HG03175 (cell line): ENCODE data around the gene XYLT1.
A peak's percentile ranks its signal among the peaks of the same experiment; 100 is the strongest.
"Not testable (repeated sequence)": the region's sequence is repeated elsewhere in the genome, so short reads cannot be mapped to it uniquely, and the experiment has no call there.

Experiments used
- ATAC-seq: cut with Tn5 transposase; IDR thresholded peaks from one replicate; pipeline ENCODE4 v1.9.1; 2021; ENCODE audit warnings: mild to moderate bottlenecking, moderate library complexity; ENCODE audit not compliant: unreplicated experiment

XYLT1 gene

GRCh38 chr16:17433577-17434451 lies 36.9 kb downstream of the XYLT1 start:
- no peak for ATAC-seq

GRCh38 chr16:17432901-17433576 lies 37.7 kb downstream of the XYLT1 start:
- no peak for ATAC-seq

- no peak for ATAC-seq
Observed at GRCh38 chr16:17431968-17432625, 38.7 kb downstream of the XYLT1 start.

GRCh38 chr16:17431012-17431411 lies 39.7 kb downstream of the XYLT1 start:
- no peak for ATAC-seq

- ATAC-seq: no peak
Observed at GRCh38 chr16:17426451-17426850, 44.3 kb downstream of the XYLT1 start.

- no peak for ATAC-seq
Observed at GRCh38 chr16:17424771-17425170, 46.0 kb downstream of the XYLT1 start.

DNA sequence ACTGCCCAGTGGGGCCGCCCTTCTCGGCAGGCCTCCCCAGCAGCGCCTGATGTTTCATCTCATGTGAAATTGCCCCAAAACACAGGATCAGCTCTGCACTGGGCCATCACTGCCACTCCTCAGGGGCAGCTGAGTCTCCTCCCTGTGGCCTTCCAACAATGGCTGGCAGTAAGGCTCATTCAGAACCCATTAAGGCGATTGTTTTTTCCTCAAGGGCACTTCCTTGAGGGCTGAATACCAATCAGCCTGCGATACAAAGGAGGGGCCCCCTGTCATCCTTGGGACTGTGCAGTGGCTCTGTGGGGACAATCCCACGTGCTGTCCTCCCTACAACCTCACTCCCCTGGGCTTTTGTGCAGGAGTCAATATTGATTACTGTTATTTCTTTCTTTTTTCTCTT lies 47.5 kb downstream of the XYLT1 start:
- no peak for ATAC-seq

DNA sequence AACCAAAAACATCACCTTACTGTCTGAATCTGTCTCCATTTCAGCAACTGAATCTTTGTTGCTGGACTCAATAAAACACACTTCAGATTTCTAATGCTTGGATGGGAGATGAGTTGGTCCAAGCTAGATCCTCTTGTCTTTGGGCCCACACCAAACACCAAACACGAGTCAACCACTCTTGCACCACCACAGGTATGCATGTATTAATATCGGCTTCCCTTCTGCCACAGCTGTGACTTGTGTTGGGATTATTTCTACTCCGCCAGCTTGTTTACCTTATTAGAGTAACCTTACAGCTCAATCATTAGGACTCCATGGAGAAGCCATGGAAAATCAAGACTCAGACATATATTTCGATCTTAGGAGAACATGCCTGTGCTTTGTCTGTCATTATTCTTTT lies 49.9 kb downstream of the XYLT1 start:
- no peak for ATAC-seq

DNA sequence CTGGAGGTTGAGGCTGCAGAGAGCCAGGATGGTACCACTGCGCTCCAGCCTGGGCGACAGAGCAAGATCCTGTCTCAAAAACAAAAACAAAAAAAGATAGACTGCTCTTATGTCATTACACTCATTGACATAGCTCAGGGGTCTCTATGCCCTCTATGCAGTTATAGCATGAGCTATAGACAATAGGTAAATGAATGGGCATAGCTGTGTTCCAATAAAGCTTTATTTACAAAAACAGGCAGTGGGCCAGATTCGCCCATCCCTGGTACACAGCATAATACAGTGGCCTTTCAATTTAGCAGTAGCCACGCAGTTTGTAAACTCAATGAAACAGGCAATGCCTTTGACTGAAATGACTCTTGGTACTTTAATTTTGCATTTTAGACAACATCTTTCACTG lies 51.5 kb downstream of the XYLT1 start:
- ATAC-seq: no peak

- no peak for ATAC-seq
Observed at GRCh38 chr16:17417740-17418139, 53.0 kb downstream of the XYLT1 start.

DNA sequence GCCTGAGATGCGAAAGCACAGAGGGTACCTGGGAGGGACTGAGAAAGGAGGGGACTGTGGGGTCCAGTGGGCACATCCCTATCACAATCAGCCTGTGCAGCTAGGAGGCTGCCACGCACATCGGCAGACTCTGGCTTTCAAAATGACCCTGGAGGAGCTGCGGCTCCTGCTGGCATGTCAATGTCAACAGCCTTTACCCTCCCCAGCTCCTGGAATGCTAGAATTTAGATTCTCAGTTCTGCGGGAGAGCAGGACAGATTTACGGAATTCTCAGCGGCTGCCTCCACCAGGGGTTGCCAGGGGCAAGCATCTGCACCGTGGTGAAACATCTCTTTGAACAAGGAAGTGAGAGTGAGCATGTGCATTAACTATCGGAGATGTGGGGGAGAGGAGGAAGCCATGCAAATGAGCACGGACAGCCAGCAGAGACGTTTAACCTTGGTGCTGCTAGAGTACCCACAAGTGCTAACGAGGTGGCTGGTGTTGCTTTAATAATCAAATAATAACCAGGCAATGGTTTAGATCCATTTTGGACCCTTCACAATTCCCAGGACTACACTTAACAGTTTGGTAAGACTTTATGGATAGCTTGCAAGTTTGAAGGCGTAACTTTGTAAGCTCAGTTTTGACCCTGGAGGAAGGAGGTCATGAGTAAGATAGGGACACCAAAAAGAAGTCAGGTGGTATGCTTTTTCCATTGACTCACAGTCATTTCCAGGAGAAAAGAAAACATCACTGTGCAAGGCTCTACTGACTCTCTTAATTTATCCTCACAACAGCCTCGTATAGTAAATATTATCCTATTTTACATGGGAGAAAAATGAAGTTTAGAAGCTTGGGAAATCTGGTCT lies 54.1 kb downstream of the XYLT1 start:
- peak; percentile 95 for ATAC-seq

- no peak for ATAC-seq
Observed at GRCh38 chr16:17414916-17415315, 55.8 kb downstream of the XYLT1 start.

GRCh38 chr16:17414421-17414820 lies 56.3 kb downstream of the XYLT1 start:
- ATAC-seq: no peak

DNA sequence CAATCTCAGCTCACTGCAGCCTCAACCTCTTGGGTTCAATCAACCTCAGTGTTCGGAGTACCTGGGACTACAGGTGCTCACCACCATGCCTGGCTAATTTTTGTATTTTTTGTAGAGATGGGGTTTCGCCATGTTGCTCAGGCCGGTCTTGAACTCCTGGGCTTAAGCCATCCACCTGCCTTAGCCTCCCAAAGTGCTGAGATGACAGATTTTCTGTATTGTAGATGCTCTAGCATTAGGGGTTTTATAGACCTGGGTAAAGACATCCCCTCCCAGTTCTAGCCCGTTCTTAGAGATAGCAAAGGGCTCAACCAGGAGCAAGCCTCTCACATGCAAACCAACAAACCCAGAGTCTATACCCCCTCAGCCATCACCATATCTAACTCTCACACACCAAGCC lies 57.3 kb downstream of the XYLT1 start:
- no peak for ATAC-seq

- no peak for ATAC-seq
Observed at GRCh38 chr16:17412791-17413190, 58.0 kb downstream of the XYLT1 start.

DNA sequence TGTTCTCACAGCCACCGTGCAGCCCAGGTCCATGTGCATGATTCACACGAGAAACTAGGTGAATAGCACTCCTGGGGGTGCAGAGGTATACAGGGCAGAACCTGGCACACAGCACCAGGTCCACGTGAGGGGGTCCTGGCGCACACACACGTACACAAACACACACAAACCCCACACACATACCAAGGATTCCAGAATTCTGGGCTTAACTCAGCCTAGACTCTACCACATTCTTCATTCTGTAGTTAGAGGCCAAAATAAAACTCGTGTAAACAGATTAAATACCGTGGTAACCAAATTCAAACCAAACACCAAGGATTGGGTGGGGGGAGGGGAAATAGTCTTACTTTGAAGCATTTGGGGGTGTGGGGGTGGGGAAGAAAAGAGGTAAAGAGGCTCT lies 58.5 kb downstream of the XYLT1 start:
- no peak for ATAC-seq

DNA sequence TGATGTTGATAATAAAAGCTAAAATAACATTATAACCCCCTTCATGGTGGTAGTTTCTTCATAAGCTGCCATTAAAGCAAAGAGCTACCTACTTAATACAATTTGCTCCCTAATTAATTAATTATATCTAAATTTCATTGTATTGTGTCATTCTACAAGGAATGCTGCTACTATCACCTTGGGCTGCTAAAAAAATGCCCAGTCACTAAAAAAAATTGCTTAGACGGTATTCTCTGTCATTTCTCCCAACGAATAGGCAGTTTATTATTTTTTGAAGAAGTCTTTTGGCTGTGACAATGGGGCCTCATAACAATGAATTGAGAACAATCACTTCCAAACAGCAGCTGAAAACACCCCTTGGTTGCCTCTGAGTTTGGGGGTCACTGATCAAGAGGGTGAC lies 59.5 kb downstream of the XYLT1 start:
- ATAC-seq: no peak

DNA sequence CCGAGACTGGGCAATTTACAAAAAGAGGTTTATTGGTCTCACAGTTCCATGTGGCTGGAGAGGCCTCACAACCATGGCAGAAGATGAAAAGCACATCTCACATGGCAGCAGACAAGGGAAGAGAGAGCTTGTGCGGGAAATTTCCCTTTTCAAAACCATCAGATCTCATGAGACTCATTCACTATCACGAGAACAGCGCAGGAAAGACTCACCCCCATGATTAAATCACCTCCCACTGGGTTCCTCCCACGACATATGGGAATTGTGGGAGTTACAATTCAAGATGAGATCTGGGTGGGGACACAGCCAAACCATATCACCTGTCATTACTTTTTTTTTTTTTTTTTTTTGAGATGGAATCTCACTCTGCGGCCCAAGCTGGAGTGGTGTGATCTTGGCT lies 60.4 kb downstream of the XYLT1 start:
- not testable (repeated sequence) for ATAC-seq

GRCh38 chr16:17409894-17410293 lies 60.9 kb downstream of the XYLT1 start:
- ATAC-seq: no peak

GRCh38 chr16:17408955-17409441 lies 61.8 kb downstream of the XYLT1 start:
- ATAC-seq: peak; percentile 52

DNA sequence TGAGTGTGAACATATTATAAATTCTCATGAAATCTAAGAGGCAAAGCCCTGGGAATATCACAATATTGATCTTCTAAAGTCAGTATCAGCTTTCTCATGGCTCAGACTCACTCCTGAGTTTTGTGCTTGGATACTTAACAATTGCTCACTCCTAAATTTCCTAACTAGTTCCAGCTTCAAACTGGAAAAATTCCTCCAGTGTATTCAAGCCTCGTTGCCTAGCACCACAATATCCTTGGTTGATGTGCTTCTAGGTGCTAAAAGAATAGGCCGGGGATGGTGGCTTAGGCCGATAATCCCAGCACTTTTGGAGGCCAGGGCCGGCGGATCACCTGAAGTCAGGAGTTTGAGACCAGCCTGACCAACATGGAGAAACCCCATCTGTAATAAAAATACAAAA lies 62.5 kb downstream of the XYLT1 start:
- ATAC-seq: no peak
